Mesenchymal stem cell (in vitro differentiated cells and primary cell): Measurements from ENCODE around the gene CYP1A2.

Experiments
- DNase-seq: peaks from one replicate; pipeline ENCODE4 v3.0.0-alpha.2; 2013
- H2AFZ ChIP-seq: one replicate; pipeline ENCODE4 v1.6.1; 2013; ENCODE audit warnings: low read depth, mild to moderate bottlenecking, control low read depth, inconsistent platforms, low read length, moderate library complexity
- H2AK5ac ChIP-seq: 2 replicates; pipeline ENCODE4 v1.6.1; 2013; ENCODE audit warnings: low read length, moderate library complexity, mild to moderate bottlenecking, inconsistent platforms; ENCODE audit not compliant: severe bottlenecking
- H2BK120ac ChIP-seq: one replicate; pipeline ENCODE4 v1.6.1; 2013; ENCODE audit warnings: low read depth, mild to moderate bottlenecking, inconsistent platforms, low read length, moderate library complexity
- H2BK12ac ChIP-seq, 2 experiments: one replicate each; pipeline ENCODE4 v1.6.1; 2013; ENCODE audit warnings: inconsistent platforms in 2 of 2, low read length in 2 of 2, mild to moderate bottlenecking in 2 of 2, moderate library complexity in 2 of 2, control low read depth in 1 of 2
- H2BK15ac ChIP-seq: one replicate; pipeline ENCODE4 v1.6.1; 2013; ENCODE audit warnings: mild to moderate bottlenecking, low read depth, inconsistent platforms; ENCODE audit not compliant: poor library complexity, severe bottlenecking
- H2BK5ac ChIP-seq: 2 replicates; pipeline ENCODE4 v1.6.1; 2013; ENCODE audit warnings: low read depth, mild to moderate bottlenecking, low read length, control low read depth, inconsistent platforms; ENCODE audit not compliant: poor library complexity, severe bottlenecking
- H3K14ac ChIP-seq, 2 experiments: one replicate each; pipeline ENCODE4 v1.6.1; 2013; ENCODE audit warnings: inconsistent platforms in 2 of 2, low read length in 2 of 2, control low read depth in 1 of 2, mild to moderate bottlenecking in 1 of 2, moderate library complexity in 1 of 2
- H3K18ac ChIP-seq, 2 experiments: one replicate each; pipeline ENCODE4 v1.6.1; 2013; ENCODE audit warnings: inconsistent platforms in 2 of 2, low read length in 2 of 2, control low read depth in 1 of 2, low read depth in 1 of 2, mild to moderate bottlenecking in 1 of 2
- H3K23ac ChIP-seq, 2 experiments: one replicate each; pipeline ENCODE4 v1.6.1; 2013; ENCODE audit warnings: inconsistent platforms in 2 of 2, low read length in 2 of 2, mild to moderate bottlenecking in 2 of 2, moderate library complexity in 2 of 2, control low read depth in 1 of 2
- H3K27ac ChIP-seq: 2 replicates; pipeline ENCODE4 v1.5.1; 2013; ENCODE audit warnings: mild to moderate bottlenecking, moderate library complexity, low read length, control low read depth, inconsistent platforms; ENCODE audit not compliant: poor library complexity, severe bottlenecking
- H3K27me3 ChIP-seq, 2 experiments: 2 replicates each; pipeline versions ENCODE4 v1.6.1 to v1.7.0; 2013; ENCODE audit warnings: low read length in 2 of 2, mild to moderate bottlenecking in 2 of 2, moderate library complexity in 2 of 2, control low read depth in 1 of 2, inconsistent platforms in 1 of 2; ENCODE audit not compliant: control insufficient read depth in 1 of 2, insufficient read depth in 1 of 2
- H3K36me3 ChIP-seq, 2 experiments: 2 replicates each; pipeline versions ENCODE4 v1.6.1 to v1.7.0; 2013; ENCODE audit warnings: low read length in 2 of 2, control low read depth in 1 of 2, inconsistent platforms in 1 of 2, low read depth in 1 of 2, mild to moderate bottlenecking in 1 of 2; ENCODE audit not compliant: insufficient read depth in 2 of 2, control insufficient read depth in 1 of 2
- H3K4ac ChIP-seq, 2 experiments: one replicate each; pipeline ENCODE4 v1.6.1; 2013; ENCODE audit warnings: inconsistent platforms in 2 of 2, low read length in 2 of 2, mild to moderate bottlenecking in 2 of 2, moderate library complexity in 2 of 2, control low read depth in 1 of 2, low read depth in 1 of 2
- H3K4me1 ChIP-seq: 2 replicates; pipeline ENCODE4 v1.6.1; 2013; ENCODE audit warnings: low read depth, low read length, control low read depth; ENCODE audit not compliant: control insufficient read depth, insufficient read depth
- H3K4me2 ChIP-seq: 2 replicates; pipeline ENCODE4 v1.6.1; 2013; ENCODE audit warnings: low read length, mild to moderate bottlenecking, inconsistent platforms; ENCODE audit not compliant: poor library complexity, severe bottlenecking
- H3K4me3 ChIP-seq, 2 experiments: 2 replicates each; pipeline versions ENCODE4 v1.5.1 to v1.7.0; 2013; ENCODE audit warnings: low read length in 2 of 2, mild to moderate bottlenecking in 2 of 2, control low read depth in 1 of 2, low read depth in 1 of 2; ENCODE audit not compliant: insufficient read depth in 1 of 2
- H3K79me1 ChIP-seq: replicated peaks from 2 replicates; pipeline ENCODE4 v1.6.1; 2013; ENCODE audit warnings: mild to moderate bottlenecking, control low read depth, low read length, inconsistent platforms; ENCODE audit not compliant: poor library complexity, severe bottlenecking
- H3K9ac ChIP-seq: 2 replicates; pipeline ENCODE4 v1.7.0; 2013; ENCODE audit warnings: mild to moderate bottlenecking, low read length, moderate library complexity
- H3K9me3 ChIP-seq: 2 replicates; pipeline ENCODE4 v1.7.0; 2013; ENCODE audit warnings: mild to moderate bottlenecking, low read length; ENCODE audit not compliant: control insufficient read depth
- H4K8ac ChIP-seq: one replicate; pipeline ENCODE4 v1.6.1; 2013; ENCODE audit warnings: inconsistent platforms, mild to moderate bottlenecking, low read length, moderate library complexity
- H4K91ac ChIP-seq: one replicate; pipeline ENCODE4 v1.6.1; 2013; ENCODE audit warnings: mild to moderate bottlenecking, low read length, inconsistent platforms
- WGBS: methylation state at CpG from one replicate; pipeline ENCODE4 v1.1.7; 2013; ENCODE audit warnings: mixed read lengths; 5-methylcytosine and 5-hydroxymethylcytosine counted together

CYP1A2 gene

GRCh38 chr15:74787251-74788041 lies 38.8 kb downstream of the CYP1A2 start:
- Histone ChIP-seq H3K36me3 (peaks cover 0 to 13% of the 10 kb centered on the region in 2 experiments), H3K14ac (no peak overlapping the region), H3K27ac (no peak overlapping the region), H4K8ac (no peak overlapping the region), H4K91ac (no peak overlapping the region), H3K23ac (no peak overlapping the region), H2BK12ac (peak overlapping the region; percentile 23), H2AK5ac (peak overlapping the region; percentile 1), H2BK120ac (no peak overlapping the region), H2BK15ac (no peak overlapping the region), H3K18ac (peak overlapping the region in 1 of 2 experiments; percentile 61), H3K4me1 (peaks cover 83% of the 10 kb centered on the region), H3K4me2 (no peak overlapping the region), H3K4me3 (no peak overlapping the region), H3K9me3 (no peaks in the 10 kb centered on the region), H3K79me1 (peaks cover 19% of the 10 kb centered on the region), H2AFZ (no peak overlapping the region), H3K27me3 (no peaks in the 10 kb centered on the region), H3K4ac (no peak overlapping the region), H2BK5ac (no peak overlapping the region), H3K9ac (peak overlapping the region; percentile 60)
- 50% methylated on average over 13 of the region's 13 CpGs for WGBS
- peak; percentile 83 for DNase-seq

GRCh38 chr15:74788042-74788682 lies 39.5 kb downstream of the CYP1A2 start:
- Histone ChIP-seq H3K9me3 (no peaks in the 10 kb centered on the region), H2BK5ac (no peak overlapping the region), H3K36me3 (peaks cover 0 to 14% of the 10 kb centered on the region in 2 experiments), H3K27me3 (no peaks in the 10 kb centered on the region), H4K8ac (no peak overlapping the region), H3K14ac (no peak overlapping the region), H3K27ac (no peak overlapping the region), H3K79me1 (peaks cover 20% of the 10 kb centered on the region), H3K4me3 (no peak overlapping the region), H3K18ac (peak overlapping the region in 1 of 2 experiments; percentile 14), H3K4me1 (peaks cover 83% of the 10 kb centered on the region), H2BK15ac (no peak overlapping the region), H2BK120ac (no peak overlapping the region), H4K91ac (no peak overlapping the region), H2BK12ac (no peak overlapping the region), H2AK5ac (peak overlapping the region; percentile 27), H2AFZ (no peak overlapping the region), H3K4me2 (no peak overlapping the region), H3K4ac (peak overlapping the region; percentile 7 to 26), H3K23ac (no peak overlapping the region), H3K9ac (peak overlapping the region; percentile 60)
- 78% methylated on average over 4 of the region's 7 CpGs for WGBS
- no peak for DNase-seq

GRCh38 chr15:74788683-74789151 lies 40.1 kb downstream of the CYP1A2 start:
- H3K27ac ChIP-seq = no peak overlapping the region
- no peaks in the 10 kb centered on the region for H3K27me3 ChIP-seq
- no peak overlapping the region for H3K18ac ChIP-seq
- H3K4me3 ChIP-seq = no peak overlapping the region
- no peak for DNase-seq
- WGBS = 82% methylated on average over 9 of the region's 9 CpGs
- no peak overlapping the region for H2BK15ac ChIP-seq
- no peak overlapping the region for H2BK5ac ChIP-seq
- H4K8ac ChIP-seq = no peak overlapping the region
- no peak overlapping the region for H2AK5ac ChIP-seq
- no peak overlapping the region for H3K23ac ChIP-seq
- H3K14ac ChIP-seq = no peak overlapping the region
- H3K36me3 ChIP-seq = peaks cover 0 to 14% of the 10 kb centered on the region in 2 experiments
- no peak overlapping the region for H3K4ac ChIP-seq
- peaks cover 81% of the 10 kb centered on the region for H3K4me1 ChIP-seq
- H2AFZ ChIP-seq = no peak overlapping the region
- H2BK12ac ChIP-seq = no peak overlapping the region
- no peaks in the 10 kb centered on the region for H3K9me3 ChIP-seq
- H3K79me1 ChIP-seq = peaks cover 23% of the 10 kb centered on the region
- no peak overlapping the region for H3K9ac ChIP-seq
- H4K91ac ChIP-seq = peak overlapping the region; percentile 28
- H2BK120ac ChIP-seq = no peak overlapping the region
- H3K4me2 ChIP-seq = no peak overlapping the region

GRCh38 chr15:74789171-74789631 lies 40.6 kb downstream of the CYP1A2 start:
- DNase-seq = no peak
- Histone ChIP-seq H3K79me1 (peaks cover 23% of the 10 kb centered on the region), H3K9me3 (no peaks in the 10 kb centered on the region), H2BK15ac (peak overlapping the region; percentile 57), H2BK120ac (no peak overlapping the region), H3K9ac (no peak overlapping the region), H3K27me3 (no peaks in the 10 kb centered on the region), H4K91ac (peak overlapping the region; percentile 28), H2BK5ac (no peak overlapping the region), H3K14ac (no peak overlapping the region), H3K4me2 (no peak overlapping the region), H3K36me3 (peaks cover 0 to 14% of the 10 kb centered on the region in 2 experiments), H3K18ac (peak overlapping the region in 1 of 2 experiments; percentile 16), H3K23ac (no peak overlapping the region), H3K4me1 (peaks cover 78% of the 10 kb centered on the region), H3K4ac (no peak overlapping the region), H3K4me3 (peak overlapping the region in 1 of 2 experiments; percentile 8), H2AK5ac (peak overlapping the region; percentile 53), H4K8ac (no peak overlapping the region), H2BK12ac (no peak overlapping the region), H2AFZ (no peak overlapping the region), H3K27ac (peak overlapping the region; percentile 81)
- WGBS = 90% methylated on average over 14 of the region's 14 CpGs
